HepG2 (cell line): Measurements from ENCODE around the gene DDOST.

Source experiments
- ADNP ChIP-seq: sonication (generic); formaldehyde crosslinking; IDR thresholded peaks from 2 replicates; pipeline ENCODE4 v1.4.0; 2020; ENCODE audit warnings: missing genetic modification reagents
- EP300 ChIP-seq, 3 experiments: sonication (generic) in 1 of 3; formaldehyde crosslinking in 1 of 3; IDR thresholded peaks; 2 replicates each; pipeline versions ENCODE4 v1.5.1 to v1.6.1; 2011 to 2020; ENCODE audit warnings: low read depth in 2 of 3, low read length in 2 of 3, borderline replicate concordance in 1 of 3, improper control_type of control experiment in 1 of 3, mild to moderate bottlenecking in 1 of 3, missing genetic modification reagents in 1 of 3, moderate library complexity in 1 of 3
- KDM1A ChIP-seq: IDR thresholded peaks from 2 replicates; pipeline ENCODE4 v1.6.1; 2016; ENCODE audit warnings: missing compliant biosample characterization
- NFIC ChIP-seq: IDR thresholded peaks from 2 replicates; pipeline ENCODE4 v1.6.1; 2012; ENCODE audit warnings: mild to moderate bottlenecking, low read length, inconsistent platforms
- PHF20 ChIP-seq: sonication (generic); formaldehyde crosslinking; IDR thresholded peaks from 2 replicates; pipeline ENCODE4 v1.5.0; 2020; ENCODE audit warnings: mild to moderate bottlenecking, missing genetic modification reagents
- SKI ChIP-seq: fragments of 450-650 bp; IDR thresholded peaks from one replicate; pipeline ENCODE4 v1.6.1; 2018; ENCODE audit warnings: mild to moderate bottlenecking; ENCODE audit not compliant: partially characterized antibody
- TF ChIP-seq, protein P1 (sequence below): sonication (generic); formaldehyde crosslinking; IDR thresholded peaks from 2 replicates; pipeline ENCODE4 v1.5.0; 2020; ENCODE audit warnings: mild to moderate bottlenecking, missing genetic modification reagents, moderate library complexity
- TF ChIP-seq, protein P2 (sequence below): sonication (generic); formaldehyde crosslinking; IDR thresholded peaks from 2 replicates; pipeline ENCODE4 v1.8.1; 2023; ENCODE audit warnings: mild to moderate bottlenecking, missing genetic modification reagents, borderline replicate concordance

DNA sequence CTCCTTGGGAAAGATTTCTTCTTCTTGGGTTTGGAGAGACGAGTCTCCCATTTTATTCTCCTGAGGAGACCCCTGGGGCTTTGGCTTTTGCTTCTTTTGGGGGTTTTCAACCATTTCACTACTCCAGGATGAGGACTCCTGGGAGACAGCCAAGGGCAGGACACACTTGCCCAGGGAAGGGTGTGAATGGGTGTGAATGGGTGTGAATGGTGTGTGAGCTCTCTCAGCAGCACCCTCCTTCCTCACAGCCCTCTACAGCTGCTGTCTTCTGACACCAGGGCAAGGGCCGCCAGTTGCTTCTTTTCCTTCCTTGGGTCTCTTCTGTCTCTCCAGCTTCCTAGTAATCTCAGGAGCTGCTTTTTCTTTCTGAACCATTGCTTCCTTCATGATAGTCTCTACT lies 32.5 kb upstream of the DDOST start:
- TF ChIP-seq, protein P1, sequence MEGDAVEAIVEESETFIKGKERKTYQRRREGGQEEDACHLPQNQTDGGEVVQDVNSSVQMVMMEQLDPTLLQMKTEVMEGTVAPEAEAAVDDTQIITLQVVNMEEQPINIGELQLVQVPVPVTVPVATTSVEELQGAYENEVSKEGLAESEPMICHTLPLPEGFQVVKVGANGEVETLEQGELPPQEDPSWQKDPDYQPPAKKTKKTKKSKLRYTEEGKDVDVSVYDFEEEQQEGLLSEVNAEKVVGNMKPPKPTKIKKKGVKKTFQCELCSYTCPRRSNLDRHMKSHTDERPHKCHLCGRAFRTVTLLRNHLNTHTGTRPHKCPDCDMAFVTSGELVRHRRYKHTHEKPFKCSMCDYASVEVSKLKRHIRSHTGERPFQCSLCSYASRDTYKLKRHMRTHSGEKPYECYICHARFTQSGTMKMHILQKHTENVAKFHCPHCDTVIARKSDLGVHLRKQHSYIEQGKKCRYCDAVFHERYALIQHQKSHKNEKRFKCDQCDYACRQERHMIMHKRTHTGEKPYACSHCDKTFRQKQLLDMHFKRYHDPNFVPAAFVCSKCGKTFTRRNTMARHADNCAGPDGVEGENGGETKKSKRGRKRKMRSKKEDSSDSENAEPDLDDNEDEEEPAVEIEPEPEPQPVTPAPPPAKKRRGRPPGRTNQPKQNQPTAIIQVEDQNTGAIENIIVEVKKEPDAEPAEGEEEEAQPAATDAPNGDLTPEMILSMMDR = no peak
- TF ChIP-seq SKI (no peak), NFIC (no peak), EP300 (IDR thresholded peaks at IDR 0.05; ENCODE audit: low read depth in 2 of 2, low read length in 2 of 2) (no peak), EP300 (CRISPR knock-in tag; IDR thresholded peaks at IDR 0.05; ENCODE audit: borderline replicate concordance) (no peak), ADNP (CRISPR knock-in tag) (no peak), PHF20 (no peak), KDM1A (CRISPR knock-in tag) (no peak)
- TF ChIP-seq, protein P2, sequence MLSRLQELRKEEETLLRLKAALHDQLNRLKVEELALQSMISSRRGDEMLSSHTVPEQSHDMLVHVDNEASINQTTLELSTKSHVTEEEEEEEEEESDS = no peak
